D721Med (cell line): ENCODE data around the gene SLC18A3.
A peak's percentile ranks its signal among the peaks of the same experiment; 100 is the strongest.

Experiments
- DNase-seq: peaks from one replicate; pipeline ENCODE4 v3.0.0; 2011; ENCODE audit warnings: low spot score; ENCODE audit not compliant: insufficient read length
- FAIRE-seq: peaks from 2 replicates; lab custom pipeline; 2011; peaks lifted over from hg19 to GRCh38; lab: Jason Lieb, UNC
- TF ChIP-seq, protein P1 (sequence below): IDR thresholded peaks from 2 replicates; pipeline ENCODE4 v1.5.1; 2012; ENCODE audit warnings: mild to moderate bottlenecking, control low read depth; ENCODE audit not compliant: insufficient read depth; ENCODE audit errors: missing control alignments

The SLC18A3 gene

DNA sequence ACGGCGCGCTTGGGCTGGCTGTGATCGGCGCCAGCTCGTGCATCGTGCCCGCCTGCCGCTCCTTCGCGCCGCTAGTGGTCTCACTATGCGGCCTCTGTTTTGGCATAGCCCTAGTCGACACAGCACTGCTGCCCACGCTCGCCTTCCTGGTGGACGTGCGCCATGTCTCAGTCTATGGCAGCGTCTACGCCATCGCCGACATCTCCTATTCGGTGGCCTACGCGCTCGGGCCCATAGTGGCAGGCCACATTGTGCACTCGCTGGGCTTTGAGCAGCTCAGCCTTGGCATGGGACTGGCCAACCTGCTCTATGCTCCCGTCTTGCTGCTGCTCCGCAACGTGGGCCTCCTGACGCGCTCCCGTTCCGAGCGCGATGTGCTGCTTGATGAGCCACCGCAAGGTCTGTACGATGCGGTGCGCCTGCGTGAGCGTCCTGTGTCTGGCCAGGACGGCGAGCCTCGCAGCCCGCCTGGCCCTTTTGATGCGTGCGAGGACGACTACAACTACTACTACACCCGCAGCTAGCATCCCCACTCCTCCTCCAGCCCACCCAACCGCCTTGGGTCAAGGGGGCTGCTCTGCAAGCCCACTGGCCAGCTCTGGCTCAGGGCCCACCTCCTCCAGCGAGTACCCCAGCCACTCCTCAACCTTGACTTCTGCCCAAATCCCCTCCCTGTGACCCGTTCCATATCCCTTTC lies 1.9 kb downstream of the SLC18A3 start:
- no peak for FAIRE-seq
- no peak for DNase-seq
- TF ChIP-seq, protein P1, sequence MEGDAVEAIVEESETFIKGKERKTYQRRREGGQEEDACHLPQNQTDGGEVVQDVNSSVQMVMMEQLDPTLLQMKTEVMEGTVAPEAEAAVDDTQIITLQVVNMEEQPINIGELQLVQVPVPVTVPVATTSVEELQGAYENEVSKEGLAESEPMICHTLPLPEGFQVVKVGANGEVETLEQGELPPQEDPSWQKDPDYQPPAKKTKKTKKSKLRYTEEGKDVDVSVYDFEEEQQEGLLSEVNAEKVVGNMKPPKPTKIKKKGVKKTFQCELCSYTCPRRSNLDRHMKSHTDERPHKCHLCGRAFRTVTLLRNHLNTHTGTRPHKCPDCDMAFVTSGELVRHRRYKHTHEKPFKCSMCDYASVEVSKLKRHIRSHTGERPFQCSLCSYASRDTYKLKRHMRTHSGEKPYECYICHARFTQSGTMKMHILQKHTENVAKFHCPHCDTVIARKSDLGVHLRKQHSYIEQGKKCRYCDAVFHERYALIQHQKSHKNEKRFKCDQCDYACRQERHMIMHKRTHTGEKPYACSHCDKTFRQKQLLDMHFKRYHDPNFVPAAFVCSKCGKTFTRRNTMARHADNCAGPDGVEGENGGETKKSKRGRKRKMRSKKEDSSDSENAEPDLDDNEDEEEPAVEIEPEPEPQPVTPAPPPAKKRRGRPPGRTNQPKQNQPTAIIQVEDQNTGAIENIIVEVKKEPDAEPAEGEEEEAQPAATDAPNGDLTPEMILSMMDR, result no peak

GRCh38 chr10:49612513-49613164 lies 2.5 kb downstream of the SLC18A3 start:
- FAIRE-seq (no peak), DNase-seq (peak; percentile 74)
- TF ChIP-seq, protein P1, result peak; percentile 33

DNA sequence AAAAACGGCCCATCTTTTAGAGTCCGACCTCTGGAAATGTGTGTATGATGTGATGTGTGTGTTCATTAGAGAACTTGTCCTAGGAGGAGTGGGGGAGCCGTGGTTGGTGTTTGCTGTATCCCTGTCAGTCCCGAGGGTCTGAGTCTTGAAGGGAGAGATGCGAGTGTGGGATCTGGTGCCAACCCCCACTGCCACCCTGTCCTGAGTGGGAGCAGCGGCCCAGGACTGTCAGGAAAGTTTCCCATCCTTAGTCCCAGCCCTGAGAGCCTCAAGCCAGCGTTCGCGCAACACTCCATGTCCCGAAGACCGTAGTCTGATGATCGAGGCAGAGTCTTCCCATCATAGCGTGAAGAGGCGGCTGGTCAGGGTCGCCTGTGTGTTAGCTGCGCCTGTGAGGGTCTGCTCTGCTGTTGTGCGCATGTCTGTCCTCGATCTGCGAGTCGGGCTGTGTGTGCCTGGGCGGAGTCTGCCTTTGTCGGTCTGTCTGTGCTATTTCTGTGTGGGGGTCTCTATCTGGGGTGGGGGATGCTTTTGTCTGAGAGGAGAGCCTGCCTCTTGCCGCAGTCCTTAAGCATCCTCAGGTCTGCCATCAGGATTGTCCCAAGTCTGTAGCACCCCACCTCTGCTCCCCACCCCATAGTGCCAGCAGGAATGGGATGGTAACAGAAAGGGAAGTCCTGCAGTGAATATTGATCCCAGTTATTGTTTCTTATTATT lies 3.2 kb downstream of the SLC18A3 start:
- DNase-seq (no peak), FAIRE-seq (no peak)
- TF ChIP-seq, protein P1, result no peak

GRCh38 chr10:49613882-49614241 lies 3.8 kb downstream of the SLC18A3 start, which contains the start of gene CHAT:
CHAT (plus strand) TSS chr10:49614037; CDS start chr10:49614190, 153 bp downstream.
- DNase-seq (no peak), FAIRE-seq (no peak)
- TF ChIP-seq, protein P1, result no peak

GRCh38 chr10:49614242-49615198 lies 4.4 kb downstream of the SLC18A3 start:
- DNase-seq (no peak), FAIRE-seq (no peak)
- TF ChIP-seq, protein P1, result no peak

GRCh38 chr10:49615213-49615612 lies 5.1 kb downstream of the SLC18A3 start:
- FAIRE-seq (no peak), DNase-seq (no peak)
- TF ChIP-seq, protein P1, result no peak
